GM04503 (cell line): ENCODE data around the gene LRRC1.

ENCODE experiments used
- DNase-seq: peaks from one replicate; pipeline ENCODE4 v3.0.0-alpha.2; 2012; ENCODE audit warnings: low read depth

LRRC1 gene

GRCh38 chr6:53889365-53889764 is 94.6 kb downstream of the LRRC1 start:
- no peak for DNase-seq

GRCh38 chr6:53892707-53893106 is 97.9 kb downstream of the LRRC1 start:
- DNase-seq = no peak

- DNase-seq = no peak
These were observed 99.3 kb downstream of the LRRC1 start for GRCh38 chr6:53894091-53894490.

- no peak for DNase-seq
These were observed 101.4 kb downstream of the LRRC1 start for GRCh38 chr6:53896196-53896595.

GRCh38 chr6:53898026-53898795 is 103.4 kb downstream of the LRRC1 start:
- DNase-seq = no peak

- no peak for DNase-seq
These were observed 104.7 kb downstream of the LRRC1 start for GRCh38 chr6:53899512-53899911.

- no peak for DNase-seq
These were observed 108.6 kb downstream of the LRRC1 start for GRCh38 chr6:53903357-53903756.

GRCh38 chr6:53906103-53906502 is 111.3 kb downstream of the LRRC1 start:
- no peak for DNase-seq

- no peak for DNase-seq
These were observed 112.0 kb downstream of the LRRC1 start for GRCh38 chr6:53906842-53907241.

GRCh38 chr6:53910834-53911233 is 116.0 kb downstream of the LRRC1 start:
- no peak for DNase-seq

GRCh38 chr6:53912661-53913060 is 117.9 kb downstream of the LRRC1 start:
- DNase-seq = no peak

- no peak for DNase-seq
These were observed 118.5 kb downstream of the LRRC1 start for GRCh38 chr6:53913286-53913685.

- no peak for DNase-seq
These were observed 120.4 kb downstream of the LRRC1 start for GRCh38 chr6:53915026-53915691.

GRCh38 chr6:53916804-53917463 is 122.1 kb downstream of the LRRC1 start:
- no peak for DNase-seq

- DNase-seq = no peak
These were observed 122.6 kb downstream of the LRRC1 start for GRCh38 chr6:53917464-53917842.

- no peak for DNase-seq
These were observed 124.2 kb downstream of the LRRC1 start for GRCh38 chr6:53918854-53919510.

- no peak for DNase-seq
These were observed 125.1 kb downstream of the LRRC1 start for GRCh38 chr6:53919881-53920360.

GRCh38 chr6:53920881-53921280 is 126.1 kb downstream of the LRRC1 start:
- DNase-seq = no peak

- DNase-seq = no peak
These were observed 126.8 kb downstream of the LRRC1 start for GRCh38 chr6:53921639-53922038.

GRCh38 chr6:53922539-53922981 is 127.8 kb downstream of the LRRC1 start:
- no peak for DNase-seq

GRCh38 chr6:53924277-53924676 is 129.5 kb downstream of the LRRC1 start:
- DNase-seq = no peak

- DNase-seq = no peak
These were observed 130.1 kb downstream of the LRRC1 start for GRCh38 chr6:53924821-53925422.
